ENCODE measurements around the gene RPE.

The RPE gene

DNA sequence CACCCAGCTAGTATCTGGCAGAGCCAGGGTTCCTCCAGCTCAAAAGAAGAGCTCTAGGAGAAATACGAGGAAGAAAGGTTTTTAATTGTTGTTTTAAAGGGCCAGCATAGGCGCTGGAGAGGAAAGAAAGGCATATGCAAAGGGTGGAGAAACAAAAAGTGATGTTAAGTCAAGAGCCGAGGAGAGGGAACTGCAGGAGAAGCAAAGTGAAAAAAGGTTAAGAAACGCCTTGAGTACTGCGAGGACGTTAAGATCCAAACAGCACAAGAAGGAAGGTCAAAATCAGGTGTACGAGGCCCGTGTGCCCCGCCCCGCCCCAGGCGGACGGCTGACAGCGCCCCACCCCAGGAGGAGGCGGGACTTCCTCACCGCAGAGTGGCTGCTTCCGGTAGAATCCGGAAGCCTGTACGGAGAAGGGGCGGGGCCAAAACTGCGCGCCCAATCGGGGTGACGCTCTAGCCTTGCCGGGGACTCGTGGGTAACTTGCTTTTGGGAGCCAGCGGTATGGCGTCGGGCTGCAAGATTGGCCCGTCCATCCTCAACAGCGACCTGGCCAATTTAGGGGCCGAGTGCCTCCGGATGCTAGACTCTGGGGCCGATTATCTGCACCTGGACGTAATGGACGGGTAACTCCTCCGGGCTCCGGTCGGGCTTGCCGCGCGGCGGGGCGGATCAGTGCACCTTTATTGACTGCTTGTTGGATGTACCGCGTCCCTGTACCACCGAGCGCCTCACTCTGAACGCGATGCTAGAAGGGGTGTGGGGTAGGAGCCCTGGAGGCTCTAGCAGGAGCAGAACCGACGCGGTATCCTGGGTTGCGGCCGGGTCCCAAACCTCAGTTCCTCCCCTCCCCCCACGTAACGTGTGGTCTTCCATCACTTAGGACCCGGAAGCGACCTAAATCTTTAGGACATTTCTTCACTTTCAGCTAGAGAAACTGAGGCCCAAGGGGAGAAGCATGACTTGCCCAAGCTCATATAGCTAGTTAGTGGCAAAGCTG is at the start of gene RPE:
Gene RPE (plus strand): TSS at position 481 of the 1,000 bp plus-strand sequence. CDS start 24 bp downstream, at position 505.
- DNase-seq: peak; percentile 94

DNA sequence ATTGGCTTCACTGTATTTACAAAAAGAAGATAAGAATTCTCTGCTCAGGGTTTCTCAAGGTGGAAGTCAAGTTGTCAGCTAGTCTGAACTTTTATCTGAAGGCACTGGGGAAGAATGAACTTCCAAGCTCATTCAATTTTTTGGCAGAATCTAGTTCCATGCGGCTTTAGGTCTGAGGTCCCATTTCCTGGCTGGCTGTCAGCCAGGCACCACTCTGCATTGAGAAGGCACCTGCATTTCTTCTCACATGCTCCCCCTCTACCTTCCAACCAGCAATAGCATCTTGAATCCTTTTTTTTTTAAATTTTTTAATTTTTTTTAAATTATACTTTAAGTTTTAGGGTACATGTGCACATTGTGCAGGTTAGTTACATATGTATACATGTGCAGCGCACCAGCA is 46.2 kb upstream of the RPE start:
- DNase-seq: no peak

- no peak for DNase-seq
These were observed 44.4 kb upstream of the RPE start for GRCh38 chr2:209958016-209958415.

GRCh38 chr2:209960045-209960444 is 42.4 kb upstream of the RPE start:
- no peak for DNase-seq

- no peak for DNase-seq
These were observed 41.5 kb upstream of the RPE start for GRCh38 chr2:209960676-209961630.

DNA sequence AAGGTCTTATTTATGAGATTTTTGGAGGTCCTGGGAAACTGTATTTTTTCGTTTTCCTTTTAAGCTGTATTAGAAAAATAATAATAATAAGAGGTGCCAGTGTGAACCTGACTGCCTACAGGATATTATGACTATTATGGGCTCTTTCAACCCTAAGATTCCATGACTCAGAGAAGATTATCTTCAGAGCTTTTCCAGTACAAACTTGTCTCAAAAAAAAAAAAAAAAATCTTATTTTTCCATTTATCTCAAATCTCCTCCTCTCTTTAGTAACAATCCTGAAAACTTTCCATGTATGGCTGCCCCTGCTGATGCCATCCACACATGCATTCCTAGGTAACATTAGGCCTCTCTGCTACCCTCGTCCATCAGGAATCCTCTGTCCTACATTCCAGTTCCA is 36.7 kb upstream of the RPE start:
- DNase-seq: no peak

GRCh38 chr2:209969692-209970091 is 32.7 kb upstream of the RPE start:
- no peak for DNase-seq

GRCh38 chr2:209970271-209970670 is 32.2 kb upstream of the RPE start:
- no peak for DNase-seq

DNA sequence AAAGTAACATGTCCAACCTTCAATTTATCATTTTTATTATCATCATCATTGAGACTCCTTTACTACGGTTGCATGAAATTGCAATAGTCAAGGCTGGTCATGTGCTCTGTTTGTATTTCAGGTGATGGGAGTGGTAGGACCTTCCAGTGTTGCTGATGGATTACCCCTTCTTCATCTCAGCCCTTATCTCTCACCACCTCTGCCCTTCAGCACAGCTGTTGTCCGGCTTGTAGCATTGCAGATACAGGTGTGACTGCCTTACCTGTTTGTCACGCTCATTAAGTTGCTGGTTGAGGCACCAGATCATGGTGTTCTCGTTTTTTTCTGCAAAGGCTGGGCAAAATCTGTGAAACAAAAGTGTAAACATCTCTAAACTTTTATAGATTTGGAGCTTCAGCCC is 31.7 kb upstream of the RPE start:
- no peak for DNase-seq

DNA sequence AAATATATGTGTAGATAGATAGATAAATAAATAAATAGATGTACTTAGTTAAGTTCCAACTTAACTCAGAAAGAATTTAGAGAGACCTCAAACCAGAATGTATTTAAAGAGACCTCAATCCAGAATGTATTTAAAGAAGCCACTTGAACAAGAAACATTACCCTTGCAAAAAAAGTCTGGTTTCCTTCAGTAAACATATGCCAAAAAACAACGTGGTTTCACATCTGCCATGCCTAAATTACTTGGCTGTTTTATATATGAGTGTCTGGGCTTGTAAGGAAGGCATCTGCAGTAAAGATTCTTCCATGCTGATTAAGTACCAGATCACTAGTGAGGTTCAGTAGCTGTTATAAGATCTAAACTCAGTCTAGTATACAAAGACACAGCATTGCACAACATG is 29.1 kb upstream of the RPE start:
- no peak for DNase-seq

DNA sequence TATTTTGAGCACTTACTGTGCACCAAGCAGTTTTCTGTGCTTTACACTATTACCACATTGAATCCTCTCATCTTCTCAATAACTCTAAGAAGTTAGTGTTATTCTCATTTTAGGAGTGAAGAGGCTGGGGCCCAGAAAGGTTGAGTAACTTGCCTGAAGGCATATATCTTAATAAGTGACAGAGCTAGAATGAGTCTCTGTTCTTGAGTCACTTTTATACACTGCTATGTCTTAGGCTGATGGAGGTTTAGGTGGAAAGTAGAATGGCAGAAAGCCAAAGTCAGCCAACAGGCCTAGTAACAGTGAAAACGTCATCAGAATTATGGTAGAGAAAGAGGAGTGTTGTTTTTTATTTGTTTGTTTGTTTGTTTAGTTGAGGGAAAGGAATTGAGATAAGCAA is 27.9 kb upstream of the RPE start:
- no peak for DNase-seq

GRCh38 chr2:209976698-209977385 is 25.6 kb upstream of the RPE start:
- DNase-seq: no peak

DNA sequence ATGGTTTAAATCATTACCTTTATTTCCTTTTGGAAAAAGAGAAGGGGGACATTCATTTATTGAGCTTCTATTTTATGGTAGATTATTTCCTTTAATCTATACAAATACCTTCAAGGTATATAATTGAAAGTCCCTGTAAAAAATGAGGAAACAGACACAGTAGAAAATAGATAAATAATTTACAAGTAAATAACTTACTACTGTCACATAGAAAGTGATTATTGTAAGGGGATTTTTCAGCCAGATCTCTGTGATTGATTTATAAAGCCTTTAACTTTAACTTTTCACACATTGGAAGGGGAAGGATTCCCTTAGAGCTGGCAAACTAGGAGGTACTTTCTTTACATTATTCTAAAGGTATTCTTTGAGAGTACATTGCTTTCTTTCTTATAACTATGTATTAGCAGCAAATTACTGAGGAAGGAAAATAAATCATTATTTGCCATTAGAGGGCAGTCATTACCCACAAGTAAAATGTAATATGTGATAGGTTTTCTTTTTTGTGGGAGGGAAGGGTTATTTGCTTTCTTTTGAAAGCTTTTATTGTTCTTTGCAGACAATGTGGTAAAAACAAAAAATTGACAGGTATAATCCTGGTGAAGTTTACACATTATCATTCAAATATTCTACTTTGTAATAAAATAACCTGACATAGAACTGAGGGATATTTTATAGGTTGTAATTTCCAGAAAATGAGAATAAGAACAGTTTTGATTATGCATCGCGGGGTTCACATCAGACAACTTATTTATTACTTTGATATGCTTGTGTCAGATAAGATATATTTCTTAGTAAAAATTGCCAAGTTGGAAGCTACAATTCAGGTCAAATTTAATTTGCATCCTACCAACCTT is 24.8 kb upstream of the RPE start:
- no peak for DNase-seq

- DNase-seq: no peak
These were observed 18.1 kb upstream of the RPE start for GRCh38 chr2:209984291-209984690.

DNA sequence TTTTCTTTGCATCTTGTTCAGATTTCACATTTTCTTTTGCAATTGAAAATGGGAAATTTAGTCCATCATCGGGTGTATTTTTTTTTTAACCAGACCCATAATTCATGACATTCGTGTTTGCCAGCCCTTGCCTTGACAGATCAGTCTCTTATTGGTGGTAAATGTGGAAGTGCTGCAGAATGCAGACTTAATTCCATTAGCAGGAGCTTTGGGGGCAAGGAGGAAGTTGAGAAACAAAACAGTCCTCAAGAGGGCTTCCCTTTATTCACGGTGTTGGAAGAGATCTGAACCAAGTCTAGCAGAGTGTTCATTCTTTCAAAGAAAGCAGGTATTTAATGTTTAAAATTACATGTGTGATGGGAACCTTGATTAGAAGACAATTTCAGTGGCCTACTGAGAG is 16.6 kb upstream of the RPE start:
- DNase-seq: no peak

DNA sequence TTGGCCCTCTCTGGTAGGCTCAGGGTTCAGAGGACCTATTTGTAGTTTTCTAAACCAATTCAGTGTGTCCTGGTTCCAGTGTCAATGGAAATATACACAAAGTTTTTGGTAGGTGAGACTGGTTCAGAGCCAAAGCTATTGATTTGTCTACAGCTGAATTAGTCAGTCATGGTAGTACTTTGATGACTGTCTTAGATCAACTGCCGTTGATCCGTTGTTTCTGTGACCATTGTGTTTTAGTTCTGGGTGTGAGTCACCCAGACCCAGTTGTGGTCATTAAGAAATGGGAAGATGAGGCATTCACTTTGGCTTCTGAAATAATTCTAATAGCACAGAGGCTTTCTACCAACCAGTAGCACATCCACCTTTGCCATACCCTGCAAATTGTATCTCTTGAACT is 16.0 kb upstream of the RPE start:
- no peak for DNase-seq

GRCh38 chr2:209988010-209988409 is 14.4 kb upstream of the RPE start:
- DNase-seq: no peak

DNA sequence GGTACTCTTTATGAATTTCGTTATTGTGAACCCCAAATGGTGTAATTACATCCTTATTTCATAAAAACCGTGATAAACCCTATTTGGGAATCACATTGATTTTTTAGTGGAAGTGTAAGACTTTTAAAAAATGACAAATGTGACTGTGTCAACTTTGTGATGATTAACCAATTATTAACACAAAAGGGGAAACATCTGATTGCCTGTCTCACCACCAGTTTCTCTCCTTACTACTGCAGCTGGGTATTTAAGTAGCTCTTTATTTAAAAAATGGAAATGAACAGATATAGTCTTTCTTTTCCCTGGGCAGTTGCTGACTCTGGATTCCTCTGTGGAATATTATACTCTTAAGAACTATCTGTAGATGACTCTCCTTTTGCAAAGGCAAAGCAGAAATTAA is 11.6 kb upstream of the RPE start:
- DNase-seq: no peak

DNA sequence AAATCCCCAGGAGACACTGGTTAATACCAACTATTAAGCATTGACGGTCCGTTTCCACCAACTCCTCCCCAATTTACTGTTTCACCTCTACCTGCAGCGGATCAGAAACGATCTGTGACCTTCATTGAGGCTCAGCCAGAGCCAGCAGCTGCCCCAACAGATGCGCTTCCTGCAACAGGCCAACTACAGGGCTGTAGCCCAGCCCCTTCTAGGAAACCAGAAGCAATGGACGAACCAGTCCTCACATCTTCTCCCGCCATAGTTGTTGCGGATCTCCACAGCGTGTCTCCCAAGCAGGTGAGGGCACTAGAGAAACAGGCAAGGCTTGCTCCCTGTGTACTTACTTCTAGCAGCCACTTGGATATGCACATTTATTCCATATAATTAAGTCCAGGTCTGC is 8.5 kb upstream of the RPE start:
- DNase-seq: no peak

GRCh38 chr2:209998596-209998995 is 3.8 kb upstream of the RPE start:
- DNase-seq: no peak

GRCh38 chr2:210000464-210001324 is 1.7 kb upstream of the RPE start:
- DNase-seq: no peak
